HG03139 (cell line): ENCODE measurements around the gene TMEM220.

ENCODE experiments used
- ATAC-seq: cut with Tn5 transposase; IDR thresholded peaks from one replicate; pipeline ENCODE4 v1.9.1; 2021; ENCODE audit not compliant: unreplicated experiment

Gene TMEM220

DNA sequence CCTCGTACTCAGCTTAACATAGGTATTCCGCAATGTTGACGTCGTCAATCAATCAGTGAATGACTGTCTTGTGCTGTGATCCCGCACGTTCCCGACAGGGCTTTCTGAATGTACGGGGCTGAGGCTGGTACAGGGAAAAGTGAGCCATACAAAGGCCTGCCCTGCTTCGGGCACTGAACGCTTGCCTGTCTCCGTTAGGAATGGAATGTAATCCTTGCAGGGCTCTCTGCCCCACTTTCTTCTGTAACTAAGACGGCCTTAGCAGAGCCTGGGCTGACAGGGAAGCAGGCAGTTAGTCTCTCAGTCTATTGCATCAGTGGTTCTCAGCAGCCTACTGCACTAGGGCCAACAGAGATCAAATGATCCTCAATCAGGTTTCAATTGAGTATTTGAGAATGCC lies 56.5 kb downstream of the TMEM220 start:
- no peak for ATAC-seq

DNA sequence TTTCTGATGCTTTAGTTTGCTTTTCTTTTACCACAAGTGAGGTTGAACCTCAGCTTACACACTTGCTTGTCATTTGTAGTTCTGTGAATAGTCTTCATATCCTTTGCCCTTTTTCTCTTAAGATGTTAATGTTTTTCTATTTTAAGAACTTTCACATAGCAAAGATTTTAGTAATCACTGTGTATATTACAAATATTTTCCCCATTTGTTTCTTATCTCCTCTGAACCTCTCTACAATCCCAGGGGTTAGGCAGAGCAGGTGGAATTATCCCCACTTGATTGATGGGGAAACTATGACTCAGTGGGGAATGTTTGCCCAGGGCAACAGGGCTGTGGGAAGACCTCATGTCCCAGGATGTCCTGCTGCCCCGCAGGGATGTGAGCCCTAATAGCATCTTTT lies 61.0 kb downstream of the TMEM220 start:
- ATAC-seq = no peak

DNA sequence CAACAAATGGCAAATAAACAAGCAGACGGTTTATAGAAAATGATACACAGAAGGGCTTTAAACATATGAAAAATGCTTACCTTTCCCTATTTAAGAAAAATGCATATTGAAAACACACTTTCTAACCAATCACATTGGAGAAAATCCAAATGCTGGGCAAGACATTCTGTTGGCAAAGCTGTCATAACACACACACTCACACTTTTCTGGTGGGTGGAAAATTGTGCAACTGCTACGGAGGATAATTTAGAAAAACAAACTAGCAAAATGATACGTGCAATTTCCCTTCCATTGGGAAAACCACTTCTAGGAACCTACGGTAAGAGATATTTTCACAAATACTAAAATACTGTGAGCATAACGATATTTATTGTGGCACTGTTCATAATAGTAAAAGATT lies 62.9 kb downstream of the TMEM220 start:
- no peak for ATAC-seq

DNA sequence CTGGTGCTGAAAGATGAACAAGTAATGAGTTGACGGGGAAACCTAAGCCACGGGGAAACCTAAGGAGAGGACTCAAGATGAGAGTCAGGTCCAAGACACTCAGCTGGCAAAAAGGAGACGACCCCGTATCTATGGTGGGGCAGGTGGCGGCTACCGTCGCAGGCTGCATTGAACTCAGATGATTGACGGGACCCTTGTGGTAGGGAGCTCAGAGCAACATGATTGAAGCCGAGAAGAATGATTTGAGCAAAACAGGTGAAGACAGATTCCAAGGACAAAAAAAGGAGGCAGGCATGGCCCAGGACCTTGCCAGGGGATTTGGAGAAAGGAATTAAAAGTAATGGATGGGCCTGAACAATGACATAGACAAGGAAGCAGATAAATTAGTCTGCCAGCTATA lies 65.3 kb downstream of the TMEM220 start:
- ATAC-seq = no peak
